Lower leg skin (tissue), 3 donors: ENCODE data around the gene FAM131C.

ENCODE experiments used
- POLR2A ChIP-seq, 2 donors: fragments of 450-650 bp; IDR thresholded peaks; one replicate each; pipeline ENCODE4 v1.6.1; 2016 to 2017; ENCODE audit warnings: antibody characterized with exemption in 2 of 2, mild to moderate bottlenecking in 1 of 2, moderate library complexity in 1 of 2
- TF ChIP-seq, protein P1 (sequence below), 3 donors: fragments of 450-650 bp; IDR thresholded peaks; one replicate each; pipeline ENCODE4 v1.5.1; 2016; ENCODE audit warnings: antibody characterized with exemption in 3 of 3, mild to moderate bottlenecking in 3 of 3, moderate library complexity in 2 of 3

- TF ChIP-seq, protein P1, sequence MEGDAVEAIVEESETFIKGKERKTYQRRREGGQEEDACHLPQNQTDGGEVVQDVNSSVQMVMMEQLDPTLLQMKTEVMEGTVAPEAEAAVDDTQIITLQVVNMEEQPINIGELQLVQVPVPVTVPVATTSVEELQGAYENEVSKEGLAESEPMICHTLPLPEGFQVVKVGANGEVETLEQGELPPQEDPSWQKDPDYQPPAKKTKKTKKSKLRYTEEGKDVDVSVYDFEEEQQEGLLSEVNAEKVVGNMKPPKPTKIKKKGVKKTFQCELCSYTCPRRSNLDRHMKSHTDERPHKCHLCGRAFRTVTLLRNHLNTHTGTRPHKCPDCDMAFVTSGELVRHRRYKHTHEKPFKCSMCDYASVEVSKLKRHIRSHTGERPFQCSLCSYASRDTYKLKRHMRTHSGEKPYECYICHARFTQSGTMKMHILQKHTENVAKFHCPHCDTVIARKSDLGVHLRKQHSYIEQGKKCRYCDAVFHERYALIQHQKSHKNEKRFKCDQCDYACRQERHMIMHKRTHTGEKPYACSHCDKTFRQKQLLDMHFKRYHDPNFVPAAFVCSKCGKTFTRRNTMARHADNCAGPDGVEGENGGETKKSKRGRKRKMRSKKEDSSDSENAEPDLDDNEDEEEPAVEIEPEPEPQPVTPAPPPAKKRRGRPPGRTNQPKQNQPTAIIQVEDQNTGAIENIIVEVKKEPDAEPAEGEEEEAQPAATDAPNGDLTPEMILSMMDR (IDR thresholded peaks at IDR 0.05): no peak
- no peak for TF ChIP-seq POLR2A (IDR thresholded peaks at IDR 0.05)
Observed at GRCh38 chr1:16092923-16093511, 19.6 kb upstream of the FAM131C start.
